ENCODE results near the gene ADGRL1.

The ADGRL1 gene

GRCh38 chr19:14115756-14116155 lies 90.2 kb downstream of the ADGRL1 start:
- no peaks in the 10 kb centered on the region for H3K9me3 ChIP-seq (ENCODE audit: control insufficient read depth, low read length)
- no peaks in the 10 kb centered on the region for H3K36me3 ChIP-seq (ENCODE audit: control insufficient read depth, insufficient read depth, low read length)
- H3K4me3 ChIP-seq (ENCODE audit: insufficient read depth, low read depth, low read length, poor library complexity, severe bottlenecking), result no peak overlapping the region
- H3K27ac ChIP-seq (ENCODE audit: insufficient read depth, low read length, poor library complexity, severe bottlenecking), result no peak overlapping the region
- H3K4me1 ChIP-seq (ENCODE audit: control insufficient read depth, insufficient read depth, low read length, poor library complexity, severe bottlenecking), result peaks cover 34% of the 10 kb centered on the region
- no peak for DNase-seq
- no peaks in the 10 kb centered on the region for H3K27me3 ChIP-seq (replicated peaks; ENCODE audit: control insufficient read depth, insufficient read depth, low read length, poor library complexity, severe bottlenecking)

GRCh38 chr19:14114854-14115253 lies 91.1 kb downstream of the ADGRL1 start:
- DNase-seq, result peak; percentile 16 to 29 (median 19)
- Histone ChIP-seq H3K27ac (ENCODE audit: insufficient read depth, low read length, poor library complexity, severe bottlenecking) (no peak overlapping the region), H3K4me3 (ENCODE audit: insufficient read depth, low read depth, low read length, poor library complexity, severe bottlenecking) (no peak overlapping the region), H3K36me3 (ENCODE audit: control insufficient read depth, insufficient read depth, low read length) (no peaks in the 10 kb centered on the region), H3K9me3 (ENCODE audit: control insufficient read depth, low read length) (no peaks in the 10 kb centered on the region), H3K27me3 (replicated peaks; ENCODE audit: control insufficient read depth, insufficient read depth, low read length, poor library complexity, severe bottlenecking) (no peaks in the 10 kb centered on the region), H3K4me1 (ENCODE audit: control insufficient read depth, insufficient read depth, low read length, poor library complexity, severe bottlenecking) (peaks cover 34% of the 10 kb centered on the region)

- peaks cover 34% of the 10 kb centered on the region for H3K4me1 ChIP-seq (ENCODE audit: control insufficient read depth, insufficient read depth, low read length, poor library complexity, severe bottlenecking)
- H3K9me3 ChIP-seq (ENCODE audit: control insufficient read depth, low read length), result no peaks in the 10 kb centered on the region
- H3K27me3 ChIP-seq (replicated peaks; ENCODE audit: control insufficient read depth, insufficient read depth, low read length, poor library complexity, severe bottlenecking), result no peaks in the 10 kb centered on the region
- no peaks in the 10 kb centered on the region for H3K36me3 ChIP-seq (ENCODE audit: control insufficient read depth, insufficient read depth, low read length)
- H3K4me3 ChIP-seq (ENCODE audit: insufficient read depth, low read depth, low read length, poor library complexity, severe bottlenecking), result no peak overlapping the region
- no peak for DNase-seq
- no peak overlapping the region for H3K27ac ChIP-seq (ENCODE audit: insufficient read depth, low read length, poor library complexity, severe bottlenecking)
These were observed 91.5 kb downstream of the ADGRL1 start for GRCh38 chr19:14114439-14114838.

DNA sequence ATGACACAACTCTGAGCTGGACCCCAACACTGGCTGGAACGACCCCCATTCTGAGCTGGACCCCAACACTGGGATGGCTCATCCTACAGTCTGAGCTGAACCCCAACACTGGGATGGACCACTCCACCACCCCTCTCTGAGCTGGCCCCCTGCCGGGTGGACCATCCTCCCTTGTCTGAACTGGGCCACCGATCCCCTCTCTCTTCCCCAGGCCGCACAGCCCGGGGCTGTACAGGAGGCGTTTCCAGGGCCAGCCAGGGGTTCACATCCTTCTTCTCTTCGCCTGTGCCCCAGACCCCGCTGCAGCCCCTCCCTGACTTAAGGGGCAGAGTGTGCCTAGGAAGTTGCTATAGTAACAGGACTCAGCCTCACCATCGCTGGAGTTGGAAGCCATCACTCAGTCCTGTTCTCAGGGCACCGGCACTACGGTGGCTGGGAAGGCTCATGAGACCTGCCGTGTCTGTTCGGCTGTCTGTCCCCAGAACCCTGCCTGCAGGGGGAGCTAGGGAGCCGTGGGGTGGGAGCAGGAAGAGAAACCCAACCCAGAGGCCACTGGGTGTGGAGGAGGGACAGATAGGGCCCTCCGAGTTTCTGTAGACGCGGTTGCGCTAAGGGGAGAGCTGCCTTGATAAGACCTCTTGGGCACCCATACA lies 92.1 kb downstream of the ADGRL1 start:
- Histone ChIP-seq H3K4me1 (ENCODE audit: control insufficient read depth, insufficient read depth, low read length, poor library complexity, severe bottlenecking) (peaks cover 32% of the 10 kb centered on the region), H3K9me3 (ENCODE audit: control insufficient read depth, low read length) (no peaks in the 10 kb centered on the region), H3K36me3 (ENCODE audit: control insufficient read depth, insufficient read depth, low read length) (no peaks in the 10 kb centered on the region), H3K27me3 (replicated peaks; ENCODE audit: control insufficient read depth, insufficient read depth, low read length, poor library complexity, severe bottlenecking) (no peaks in the 10 kb centered on the region), H3K27ac (ENCODE audit: insufficient read depth, low read length, poor library complexity, severe bottlenecking) (no peak overlapping the region), H3K4me3 (ENCODE audit: insufficient read depth, low read depth, low read length, poor library complexity, severe bottlenecking) (no peak overlapping the region)
- DNase-seq, result peak; percentile 25 to 32 (median 26)

DNA sequence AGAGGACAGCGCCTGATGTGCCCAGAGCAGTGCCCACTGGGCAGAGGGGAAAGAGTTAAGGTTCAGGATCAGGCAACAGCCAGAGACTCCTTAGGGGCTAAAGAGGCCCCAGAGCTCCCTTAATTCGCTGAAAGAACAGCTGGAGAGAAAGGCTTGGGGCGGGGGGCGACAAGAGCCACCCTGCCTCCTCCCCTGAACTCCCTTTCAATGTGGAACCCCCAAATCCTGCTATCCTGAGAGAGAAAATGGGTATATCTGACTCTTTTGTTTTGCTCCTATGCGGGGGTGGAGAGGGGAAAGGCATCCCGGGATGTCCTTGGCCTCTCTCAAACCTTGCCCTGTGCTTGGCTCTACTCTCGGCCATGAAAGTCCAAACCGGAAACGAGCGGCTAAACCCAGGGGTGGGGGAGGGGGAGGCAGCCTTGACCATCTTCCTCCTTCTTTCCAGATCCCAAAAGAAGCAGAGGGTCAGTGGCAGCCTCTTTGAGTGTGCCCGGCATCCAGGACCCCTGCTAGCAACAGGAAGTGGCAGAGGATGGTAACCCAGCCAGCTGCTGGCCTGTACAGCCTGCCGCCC lies 93.1 kb downstream of the ADGRL1 start:
- no peak overlapping the region for H3K4me3 ChIP-seq (ENCODE audit: insufficient read depth, low read depth, low read length, poor library complexity, severe bottlenecking)

GRCh38 chr19:14112051-14112808 lies 93.7 kb downstream of the ADGRL1 start:
- H3K27me3 ChIP-seq (replicated peaks; ENCODE audit: control insufficient read depth, insufficient read depth, low read length, poor library complexity, severe bottlenecking), result no peaks in the 10 kb centered on the region
- no peaks in the 10 kb centered on the region for H3K36me3 ChIP-seq (ENCODE audit: control insufficient read depth, insufficient read depth, low read length)
- no peak overlapping the region for H3K4me3 ChIP-seq (ENCODE audit: insufficient read depth, low read depth, low read length, poor library complexity, severe bottlenecking)
- H3K27ac ChIP-seq (ENCODE audit: insufficient read depth, low read length, poor library complexity, severe bottlenecking), result no peak overlapping the region
- H3K4me1 ChIP-seq (ENCODE audit: control insufficient read depth, insufficient read depth, low read length, poor library complexity, severe bottlenecking), result peaks cover 26% of the 10 kb centered on the region
- DNase-seq, result no peak
- H3K9me3 ChIP-seq (ENCODE audit: control insufficient read depth, low read length), result no peaks in the 10 kb centered on the region

More for the DNA sequence above, 93.1 kb downstream of the ADGRL1 start:
- Histone ChIP-seq H3K27me3 (replicated peaks; ENCODE audit: control insufficient read depth, insufficient read depth, low read length, poor library complexity, severe bottlenecking) (no peaks in the 10 kb centered on the region), H3K9me3 (ENCODE audit: control insufficient read depth, low read length) (no peaks in the 10 kb centered on the region), H3K36me3 (ENCODE audit: control insufficient read depth, insufficient read depth, low read length) (no peaks in the 10 kb centered on the region), H3K4me1 (ENCODE audit: control insufficient read depth, insufficient read depth, low read length, poor library complexity, severe bottlenecking) (peaks cover 26% of the 10 kb centered on the region), H3K27ac (ENCODE audit: insufficient read depth, low read length, poor library complexity, severe bottlenecking) (no peak overlapping the region)
- no peak for DNase-seq

DNA sequence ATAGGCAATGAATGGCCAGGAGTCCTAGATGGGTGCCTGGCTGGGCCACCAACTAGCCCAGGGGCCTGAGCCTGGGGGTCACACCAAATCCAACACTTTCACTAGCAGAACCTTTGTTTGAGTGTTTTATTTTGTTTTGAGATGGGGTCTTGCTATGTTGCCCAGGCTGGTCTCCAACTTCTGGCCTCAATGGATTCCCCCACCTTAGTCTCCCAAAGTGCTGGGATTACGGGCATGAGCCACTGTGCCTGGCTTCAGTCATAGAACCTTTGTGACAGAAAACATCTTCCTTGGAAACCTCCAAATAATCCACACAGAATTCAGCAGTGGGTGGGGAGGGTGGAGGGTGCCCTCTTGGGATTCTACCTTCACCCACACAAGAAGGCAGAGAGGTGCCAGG lies 94.5 kb downstream of the ADGRL1 start:
- peaks cover 20% of the 10 kb centered on the region for H3K4me1 ChIP-seq (ENCODE audit: control insufficient read depth, insufficient read depth, low read length, poor library complexity, severe bottlenecking)
- DNase-seq, result no peak
- peaks cover 3% of the 10 kb centered on the region for H3K36me3 ChIP-seq (ENCODE audit: control insufficient read depth, insufficient read depth, low read length)
- no peak overlapping the region for H3K27ac ChIP-seq (ENCODE audit: insufficient read depth, low read length, poor library complexity, severe bottlenecking)
- H3K27me3 ChIP-seq (replicated peaks; ENCODE audit: control insufficient read depth, insufficient read depth, low read length, poor library complexity, severe bottlenecking), result no peaks in the 10 kb centered on the region
- H3K4me3 ChIP-seq (ENCODE audit: insufficient read depth, low read depth, low read length, poor library complexity, severe bottlenecking), result no peak overlapping the region
- no peaks in the 10 kb centered on the region for H3K9me3 ChIP-seq (ENCODE audit: control insufficient read depth, low read length)

DNA sequence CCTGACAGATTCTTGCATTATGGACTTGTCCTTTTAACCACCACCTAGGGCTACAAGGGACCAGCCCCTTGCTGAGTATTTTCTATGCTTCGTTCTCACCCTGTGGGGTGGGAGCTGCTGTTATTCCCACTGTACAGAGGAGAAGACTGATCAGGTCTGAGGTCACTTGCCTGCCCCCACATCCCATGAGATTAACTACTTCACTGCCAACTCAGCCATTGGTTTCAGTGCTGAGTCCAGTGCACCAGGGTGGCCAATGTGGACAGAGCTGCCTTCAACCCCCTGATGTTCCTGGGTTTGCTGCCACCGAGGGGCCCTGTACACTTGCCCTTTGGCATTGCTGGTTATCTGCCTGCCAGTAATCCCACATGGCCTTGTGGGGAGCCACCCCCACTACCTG lies 95.3 kb downstream of the ADGRL1 start:
- Histone ChIP-seq H3K36me3 (ENCODE audit: control insufficient read depth, insufficient read depth, low read length) (peaks cover 12% of the 10 kb centered on the region), H3K4me3 (ENCODE audit: insufficient read depth, low read depth, low read length, poor library complexity, severe bottlenecking) (no peak overlapping the region), H3K9me3 (ENCODE audit: control insufficient read depth, low read length) (no peaks in the 10 kb centered on the region), H3K27me3 (replicated peaks; ENCODE audit: control insufficient read depth, insufficient read depth, low read length, poor library complexity, severe bottlenecking) (no peaks in the 10 kb centered on the region), H3K4me1 (ENCODE audit: control insufficient read depth, insufficient read depth, low read length, poor library complexity, severe bottlenecking) (peaks cover 16% of the 10 kb centered on the region), H3K27ac (ENCODE audit: insufficient read depth, low read length, poor library complexity, severe bottlenecking) (no peak overlapping the region)
- DNase-seq, result no peak

GRCh38 chr19:14107581-14108461 lies 98.1 kb downstream of the ADGRL1 start:
- Histone ChIP-seq H3K4me3 (ENCODE audit: insufficient read depth, low read depth, low read length, poor library complexity, severe bottlenecking) (no peak overlapping the region), H3K27ac (ENCODE audit: insufficient read depth, low read length, poor library complexity, severe bottlenecking) (no peak overlapping the region), H3K9me3 (ENCODE audit: control insufficient read depth, low read length) (no peaks in the 10 kb centered on the region), H3K27me3 (replicated peaks; ENCODE audit: control insufficient read depth, insufficient read depth, low read length, poor library complexity, severe bottlenecking) (no peaks in the 10 kb centered on the region), H3K36me3 (ENCODE audit: control insufficient read depth, insufficient read depth, low read length) (peaks cover 21% of the 10 kb centered on the region), H3K4me1 (ENCODE audit: control insufficient read depth, insufficient read depth, low read length, poor library complexity, severe bottlenecking) (peaks cover 4% of the 10 kb centered on the region)
- no peak for DNase-seq
